GM12873 (cell line): ENCODE results near the gene CDH24.

Experiments
- TF ChIP-seq, protein P1 (sequence below): IDR thresholded peaks from 2 replicates; pipeline ENCODE4 v1.5.1; 2012; ENCODE audit warnings: low read depth, mild to moderate bottlenecking, moderate library complexity, low read length, control low read depth; ENCODE audit not compliant: insufficient read depth; ENCODE audit errors: missing control alignments

The CDH24 gene

DNA sequence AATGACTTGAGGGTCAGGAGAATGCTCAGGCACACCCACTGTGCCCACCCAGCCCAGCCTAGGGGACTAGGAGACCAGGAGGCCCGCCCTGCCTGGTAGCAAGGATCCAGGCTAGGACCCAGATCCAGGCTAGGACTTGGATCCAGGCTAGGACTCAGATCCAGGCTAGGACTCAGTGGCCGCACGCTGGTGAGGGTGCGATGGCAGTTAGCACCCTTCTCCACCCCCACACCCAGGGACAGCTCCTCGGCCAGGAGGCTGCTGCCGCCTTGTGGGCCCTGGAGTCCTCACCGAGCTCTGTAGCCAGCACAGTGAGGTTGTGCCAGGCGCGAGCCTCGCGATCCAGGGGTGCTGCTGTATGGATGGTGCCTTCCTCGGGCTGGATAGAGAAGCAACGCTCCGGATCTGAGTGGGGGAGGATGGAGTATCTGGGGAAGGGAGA is 5.1 kb downstream of the CDH24 start:
- TF ChIP-seq, protein P1, sequence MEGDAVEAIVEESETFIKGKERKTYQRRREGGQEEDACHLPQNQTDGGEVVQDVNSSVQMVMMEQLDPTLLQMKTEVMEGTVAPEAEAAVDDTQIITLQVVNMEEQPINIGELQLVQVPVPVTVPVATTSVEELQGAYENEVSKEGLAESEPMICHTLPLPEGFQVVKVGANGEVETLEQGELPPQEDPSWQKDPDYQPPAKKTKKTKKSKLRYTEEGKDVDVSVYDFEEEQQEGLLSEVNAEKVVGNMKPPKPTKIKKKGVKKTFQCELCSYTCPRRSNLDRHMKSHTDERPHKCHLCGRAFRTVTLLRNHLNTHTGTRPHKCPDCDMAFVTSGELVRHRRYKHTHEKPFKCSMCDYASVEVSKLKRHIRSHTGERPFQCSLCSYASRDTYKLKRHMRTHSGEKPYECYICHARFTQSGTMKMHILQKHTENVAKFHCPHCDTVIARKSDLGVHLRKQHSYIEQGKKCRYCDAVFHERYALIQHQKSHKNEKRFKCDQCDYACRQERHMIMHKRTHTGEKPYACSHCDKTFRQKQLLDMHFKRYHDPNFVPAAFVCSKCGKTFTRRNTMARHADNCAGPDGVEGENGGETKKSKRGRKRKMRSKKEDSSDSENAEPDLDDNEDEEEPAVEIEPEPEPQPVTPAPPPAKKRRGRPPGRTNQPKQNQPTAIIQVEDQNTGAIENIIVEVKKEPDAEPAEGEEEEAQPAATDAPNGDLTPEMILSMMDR: no peak

- TF ChIP-seq, protein P1: no peak
Measured at GRCh38 chr14:23051141-23052057, 5.9 kb downstream of the CDH24 start.

DNA sequence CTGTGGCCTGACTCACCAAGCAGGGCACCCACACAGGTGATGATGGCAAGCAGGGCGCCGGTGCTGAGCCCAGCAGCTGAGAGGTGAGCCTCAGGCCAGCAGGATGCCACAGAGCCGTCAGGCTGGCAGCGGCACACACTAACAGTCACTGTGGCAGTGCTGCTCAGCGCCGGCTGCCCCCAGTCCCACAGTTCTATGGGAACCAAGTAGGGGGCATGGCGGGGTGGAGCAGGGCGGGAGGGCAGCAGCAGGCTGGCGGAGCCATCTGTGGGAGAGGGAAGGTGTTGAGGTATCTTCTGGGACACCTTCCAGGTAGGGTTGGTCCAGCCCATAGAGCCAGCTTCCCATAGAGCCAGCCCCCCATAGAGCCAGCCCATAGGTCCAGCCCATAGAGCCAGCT is 8.3 kb downstream of the CDH24 start:
- TF ChIP-seq, protein P1: no peak

- TF ChIP-seq, protein P1: no peak
Measured at GRCh38 chr14:23047751-23048693, 9.3 kb downstream of the CDH24 start.

GRCh38 chr14:23047034-23047634 is 10.2 kb downstream of the CDH24 start:
- TF ChIP-seq, protein P1: no peak

DNA sequence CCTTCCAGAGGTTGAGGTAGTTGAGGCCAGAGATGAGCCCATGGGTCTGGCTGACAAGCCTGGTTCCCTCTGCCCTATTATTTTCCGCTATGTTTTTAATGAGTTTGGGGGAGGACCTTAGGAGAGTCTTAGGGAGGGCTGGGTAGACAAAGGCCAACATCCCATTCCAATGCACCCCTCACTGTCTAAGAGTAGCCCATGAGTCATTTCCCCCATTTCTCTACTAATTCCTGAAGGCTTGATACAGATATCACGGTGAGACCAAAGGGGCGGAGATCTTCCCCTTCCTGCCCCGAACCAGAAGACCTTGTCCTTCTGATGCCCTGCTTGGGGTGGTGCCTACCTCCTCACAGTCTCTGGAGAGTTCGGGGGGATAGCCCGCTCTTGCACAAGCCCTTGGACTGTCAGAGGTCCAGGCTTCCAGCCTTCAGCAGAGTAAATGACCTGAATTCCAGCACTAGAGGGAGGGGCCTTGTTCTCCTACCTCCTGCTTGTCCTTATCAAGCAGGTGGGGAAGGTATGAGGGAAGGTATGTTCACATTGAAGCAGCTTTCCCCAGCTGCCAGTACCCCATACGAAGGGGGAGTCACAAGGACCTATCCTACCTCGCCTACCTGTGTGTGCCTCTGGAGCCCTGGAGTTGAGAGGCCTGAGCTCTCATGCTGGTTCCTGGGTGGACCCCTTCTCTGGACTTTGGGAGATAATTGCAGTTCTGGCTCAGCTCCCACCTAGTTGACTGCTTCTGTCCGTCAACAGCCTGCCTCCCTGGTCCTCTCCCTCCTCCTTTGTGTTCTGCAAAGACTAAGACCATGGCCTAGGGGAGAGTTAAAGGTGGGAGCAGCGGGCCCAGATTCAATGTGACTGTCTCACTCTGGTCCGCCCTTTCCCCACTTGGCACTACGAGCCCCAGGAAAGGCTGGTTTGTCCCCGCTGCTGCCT is 11.6 kb downstream of the CDH24 start:
- TF ChIP-seq, protein P1: no peak
